ENCODE measurements around the gene BRI3.

- TF ChIP-seq, protein P1, sequence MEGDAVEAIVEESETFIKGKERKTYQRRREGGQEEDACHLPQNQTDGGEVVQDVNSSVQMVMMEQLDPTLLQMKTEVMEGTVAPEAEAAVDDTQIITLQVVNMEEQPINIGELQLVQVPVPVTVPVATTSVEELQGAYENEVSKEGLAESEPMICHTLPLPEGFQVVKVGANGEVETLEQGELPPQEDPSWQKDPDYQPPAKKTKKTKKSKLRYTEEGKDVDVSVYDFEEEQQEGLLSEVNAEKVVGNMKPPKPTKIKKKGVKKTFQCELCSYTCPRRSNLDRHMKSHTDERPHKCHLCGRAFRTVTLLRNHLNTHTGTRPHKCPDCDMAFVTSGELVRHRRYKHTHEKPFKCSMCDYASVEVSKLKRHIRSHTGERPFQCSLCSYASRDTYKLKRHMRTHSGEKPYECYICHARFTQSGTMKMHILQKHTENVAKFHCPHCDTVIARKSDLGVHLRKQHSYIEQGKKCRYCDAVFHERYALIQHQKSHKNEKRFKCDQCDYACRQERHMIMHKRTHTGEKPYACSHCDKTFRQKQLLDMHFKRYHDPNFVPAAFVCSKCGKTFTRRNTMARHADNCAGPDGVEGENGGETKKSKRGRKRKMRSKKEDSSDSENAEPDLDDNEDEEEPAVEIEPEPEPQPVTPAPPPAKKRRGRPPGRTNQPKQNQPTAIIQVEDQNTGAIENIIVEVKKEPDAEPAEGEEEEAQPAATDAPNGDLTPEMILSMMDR (IDR thresholded peaks at IDR 0.05), result no peak
- TF ChIP-seq POLR2A (IDR thresholded peaks at IDR 0.05) (no peak), POLR2AphosphoS5 (IDR thresholded peaks at IDR 0.05) (no peak)
Observed at GRCh38 chr7:98323597-98324322, 42.3 kb downstream of the BRI3 start.

Data from suprapubic skin (tissue), 4 donors.